Epithelial cell of esophagus (primary cell): ENCODE data around the gene WDR53.
A peak's percentile ranks its signal among the peaks of the same experiment; 100 is the strongest.
"Not testable (repeated sequence)": the region's sequence is repeated elsewhere in the genome, so short reads cannot be mapped to it uniquely, and the experiment has no call there.

Source experiments
- DNase-seq: peaks from one replicate; pipeline ENCODE4 v3.0.0; 2010; ENCODE audit warnings: low read depth
- H3K4me3 ChIP-seq: 2 replicates; pipeline ENCODE4 v1.5.1; 2011; ENCODE audit warnings: mild to moderate bottlenecking, low read length, control low read depth
- CTCF ChIP-seq: IDR thresholded peaks from 2 replicates; pipeline ENCODE4 v1.5.1; 2011; ENCODE audit warnings: low read depth, mild to moderate bottlenecking, low read length, control low read depth, inconsistent platforms; ENCODE audit not compliant: insufficient read depth; ENCODE audit errors: missing control alignments

WDR53 gene

DNA sequence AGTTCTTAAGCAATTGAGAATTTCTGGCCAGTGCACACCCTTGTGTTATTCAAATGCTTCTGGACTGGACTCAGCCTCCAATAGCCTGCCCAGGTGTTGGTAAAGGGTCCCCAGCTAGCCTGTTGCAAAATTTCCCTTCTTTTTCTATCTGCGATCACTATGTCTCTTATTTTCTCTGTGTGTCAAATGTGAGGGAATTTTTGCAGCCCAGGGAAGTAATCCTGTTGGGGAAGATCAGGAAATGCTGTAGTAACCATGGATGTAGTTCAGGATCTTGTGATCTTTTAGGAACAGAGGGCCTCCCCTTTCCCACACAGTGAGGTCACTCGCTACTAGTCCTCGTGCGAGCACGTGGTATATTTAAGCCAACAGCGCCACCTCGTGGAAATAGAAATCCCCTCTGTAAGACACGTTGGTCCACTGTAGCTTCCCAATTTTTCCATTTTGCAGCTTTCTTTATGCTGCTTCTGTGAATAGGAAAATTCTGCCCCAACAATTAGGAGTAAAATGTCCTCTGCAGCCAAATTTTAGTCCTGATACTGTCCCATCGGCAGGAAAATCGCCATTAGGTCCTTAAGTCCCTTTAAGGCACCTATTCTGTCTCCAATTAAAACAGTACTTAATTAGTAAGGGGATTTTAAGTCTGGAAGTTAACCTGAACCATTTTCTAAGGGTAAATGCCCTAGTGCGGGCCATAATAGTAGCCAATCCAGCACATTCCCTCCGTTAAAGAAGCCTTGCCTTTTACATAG, 49.2 kb downstream of the WDR53 start:
- H3K4me3 ChIP-seq, result no peak overlapping the region
- DNase-seq, result peak; percentile 84
- peak; percentile 53 for TF ChIP-seq CTCF

- peak; percentile 98 for DNase-seq
- no peak overlapping the region for H3K4me3 ChIP-seq
- no peak for TF ChIP-seq CTCF
Measured at GRCh38 chr3:196517919-196518318, 50.4 kb downstream of the WDR53 start.

- no peak for DNase-seq
- no peak overlapping the region for H3K4me3 ChIP-seq
Measured at GRCh38 chr3:196517162-196517800, 51.1 kb downstream of the WDR53 start.

DNA sequence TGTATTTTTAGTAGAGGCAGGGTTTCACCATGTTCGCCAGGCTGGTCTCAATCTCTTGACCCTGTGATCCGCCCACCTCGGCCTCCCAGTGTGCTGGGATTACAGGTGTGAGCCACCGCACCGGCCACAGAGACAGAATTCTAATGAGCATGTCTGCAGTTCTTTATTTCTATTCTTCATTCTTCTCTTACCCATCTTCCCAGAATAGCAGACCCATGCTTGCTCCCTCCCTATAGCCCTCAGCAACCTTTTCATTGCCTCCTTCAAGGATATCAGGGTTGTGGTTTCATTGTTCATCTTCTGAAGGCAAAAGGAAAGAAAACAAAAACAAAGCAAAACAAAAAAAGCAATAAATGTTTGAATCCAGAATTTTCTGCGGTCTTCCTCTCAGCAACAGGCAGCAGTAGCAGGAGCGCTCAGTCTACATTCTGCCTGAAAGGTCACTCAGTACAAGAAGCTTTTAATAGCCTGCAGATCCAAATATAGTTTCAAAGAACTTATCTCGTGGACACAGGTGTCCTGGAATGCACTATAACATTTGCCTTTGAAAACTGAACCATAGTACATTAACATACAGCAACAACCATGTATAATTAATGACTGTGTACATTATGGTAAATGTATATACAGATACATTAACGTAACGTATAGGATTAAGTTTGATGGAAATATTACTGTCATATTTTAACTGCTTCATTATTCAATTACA, 53.3 kb downstream of the WDR53 start, which contains the start of gene SMCO1:
TSS of gene SMCO1 (minus strand) at position 434 of the 709 bp plus-strand sequence. CDS start at position 297, 137 bp downstream.
- DNase-seq, result no peak
- H3K4me3 ChIP-seq, result no peak within 1 kb of the TSS
- TF ChIP-seq CTCF, result no peak

More at GRCh38 chr3:196517162-196517800, 51.1 kb downstream of the WDR53 start:
- TF ChIP-seq CTCF, result no peak

DNA sequence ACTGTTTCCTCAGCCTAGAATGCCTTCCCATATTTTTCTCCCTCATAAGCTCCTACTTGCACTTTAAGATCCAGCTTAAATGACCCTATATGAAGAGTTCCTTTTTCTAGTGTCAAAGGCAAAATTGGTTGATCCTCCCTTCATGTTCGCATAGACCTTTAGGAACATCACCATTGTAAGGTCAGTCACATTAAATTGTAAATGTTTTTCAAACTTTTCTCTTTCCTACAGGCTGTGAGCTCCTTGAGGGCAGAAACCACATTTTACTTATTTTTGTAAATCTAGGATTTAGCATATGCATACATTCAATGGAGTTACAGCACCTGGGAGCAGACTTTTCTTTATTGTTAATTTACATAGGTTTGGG, 54.0 kb downstream of the WDR53 start:
- no peak for TF ChIP-seq CTCF
- no peak for DNase-seq
- H3K4me3 ChIP-seq, result no peak overlapping the region

- H3K4me3 ChIP-seq, result no peak overlapping the region
- DNase-seq, result peak; percentile 46
- TF ChIP-seq CTCF, result no peak
Measured at GRCh38 chr3:196513697-196514349, 54.5 kb downstream of the WDR53 start.

DNA sequence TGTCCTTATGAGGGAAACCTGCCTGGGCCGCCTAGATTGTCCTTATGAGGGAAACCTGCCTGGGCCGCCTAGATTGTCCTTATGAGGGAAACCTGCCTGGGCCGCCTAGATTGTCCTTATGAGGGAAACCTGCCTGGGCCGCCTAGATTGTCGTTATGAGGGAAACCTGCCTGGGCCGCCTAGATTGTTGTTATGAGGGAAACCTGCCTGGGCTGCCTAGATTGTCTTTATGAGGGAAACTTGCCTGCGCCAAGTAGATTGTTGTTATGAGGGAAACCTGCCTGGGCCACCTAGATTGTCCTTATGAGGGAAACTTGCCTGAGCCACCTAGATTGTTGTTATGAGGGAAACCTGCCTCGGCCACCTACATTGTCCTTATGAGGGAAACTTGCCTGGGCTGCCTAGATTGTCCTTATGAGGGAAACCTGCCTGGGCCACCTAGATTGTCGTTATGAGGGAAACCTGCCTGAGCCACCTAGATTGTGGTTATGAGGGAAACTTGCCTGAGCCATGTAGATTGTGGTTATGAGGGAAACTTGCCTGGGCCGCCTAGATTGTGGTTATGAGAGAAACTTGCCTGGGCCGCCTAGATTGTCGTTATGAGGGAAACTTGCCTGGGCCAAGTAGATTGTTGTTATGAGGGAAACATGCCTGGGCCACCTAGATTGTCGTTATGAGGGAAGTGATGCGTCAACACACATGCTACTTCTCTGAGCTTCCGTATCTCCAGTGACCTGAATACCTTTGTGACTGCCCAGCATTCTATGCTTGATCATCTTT, 56.5 kb downstream of the WDR53 start:
- peak; percentile 69 for DNase-seq
- not testable (repeated sequence) for H3K4me3 ChIP-seq

GRCh38 chr3:196511108-196511507, 57.2 kb downstream of the WDR53 start:
- DNase-seq, H3K4me3 ChIP-seq: not testable (repeated sequence)
